ENCODE data around the gene LCP1.

LCP1 gene

GRCh38 chr13:46152627-46153328 is 29.2 kb downstream of the LCP1 start:
- no peak for TF ChIP-seq CTCF (IDR thresholded peaks at IDR 0.05; ENCODE audit: insufficient read depth, low read depth, low read length, missing control alignments)
- DNase-seq (ENCODE audit: low read depth), result no peak
- H3K4me3 ChIP-seq (ENCODE audit: low read depth, low read length), result no peak overlapping the region

GRCh38 chr13:46150134-46150693 is 31.8 kb downstream of the LCP1 start:
- no peak for DNase-seq (ENCODE audit: low read depth)
- no peak overlapping the region for H3K4me3 ChIP-seq (ENCODE audit: low read depth, low read length)
- TF ChIP-seq CTCF (IDR thresholded peaks at IDR 0.05; ENCODE audit: insufficient read depth, low read depth, low read length, missing control alignments), result no peak

- TF ChIP-seq CTCF (IDR thresholded peaks at IDR 0.05; ENCODE audit: insufficient read depth, low read depth, low read length, missing control alignments), result no peak
- no peak for DNase-seq (ENCODE audit: low read depth)
- H3K4me3 ChIP-seq (ENCODE audit: low read depth, low read length), result no peak overlapping the region
Measured at GRCh38 chr13:46149272-46150133, 32.5 kb downstream of the LCP1 start.

- DNase-seq (ENCODE audit: low read depth), result no peak
- H3K4me3 ChIP-seq (ENCODE audit: low read depth, low read length), result no peak overlapping the region
- no peak for TF ChIP-seq CTCF (IDR thresholded peaks at IDR 0.05; ENCODE audit: insufficient read depth, low read depth, low read length, missing control alignments)
Measured at GRCh38 chr13:46146898-46147297, 35.1 kb downstream of the LCP1 start.

GRCh38 chr13:46145950-46146349 is 36.0 kb downstream of the LCP1 start:
- no peak for TF ChIP-seq CTCF (IDR thresholded peaks at IDR 0.05; ENCODE audit: insufficient read depth, low read depth, low read length, missing control alignments)
- H3K4me3 ChIP-seq (ENCODE audit: low read depth, low read length), result no peak overlapping the region
- no peak for DNase-seq (ENCODE audit: low read depth)

GRCh38 chr13:46145135-46145534 is 36.8 kb downstream of the LCP1 start:
- DNase-seq (ENCODE audit: low read depth), result no peak
- no peak for TF ChIP-seq CTCF (IDR thresholded peaks at IDR 0.05; ENCODE audit: insufficient read depth, low read depth, low read length, missing control alignments)
- no peak overlapping the region for H3K4me3 ChIP-seq (ENCODE audit: low read depth, low read length)
